Measurements from ENCODE around the gene KREMEN1. TPM values are rescaled to one million over a fixed set of nuclear protein-coding genes. Genes with fewer than 3 reads are reported as not detected.
"Not testable (repeated sequence)": the region's sequence is repeated elsewhere in the genome, so short reads cannot be mapped to it uniquely, and the experiment has no call there.

The KREMEN1 gene
- total RNA-seq, 2 experiments from 2014 or later, result 0.15 TPM; not detected in 1

DNA sequence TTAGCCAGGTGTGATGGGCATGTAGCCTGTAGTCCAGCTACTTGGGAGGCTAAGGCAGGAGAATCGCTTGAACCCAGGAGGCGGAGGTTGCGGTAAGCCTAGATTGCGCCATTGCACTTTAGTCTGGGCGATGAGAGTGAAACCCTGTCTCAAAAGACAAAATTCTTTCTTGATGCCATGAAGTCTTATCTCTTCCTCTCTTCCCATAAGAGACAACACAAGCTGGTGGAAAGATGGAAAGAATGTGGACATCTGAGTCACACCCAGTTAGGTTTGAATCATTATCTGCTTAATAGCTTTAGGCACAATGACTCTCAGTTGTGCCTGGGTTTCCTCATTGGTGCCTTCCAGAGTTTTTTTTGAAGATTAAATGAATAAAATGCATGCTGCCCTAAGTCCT is 35.3 kb downstream of the KREMEN1 start:
- Mint-ChIP-seq H3K27me3 (peaks cover 14% of the 10 kb centered on the region), H3K9me3 (no peaks in the 10 kb centered on the region), H3K36me3 (ENCODE audit: low read depth) (no peaks in the 10 kb centered on the region), H3K4me3 (no peak overlapping the region), H3K27ac (no peak overlapping the region), H3K4me1 (no peaks in the 10 kb centered on the region)
- DNase-seq, result no peak
- POLR2A ChIA-PET, result no interaction called here
- CTCF ChIA-PET, result interaction anchor here (0.6 kb wide), 1 partner anchor 75 kb away, joined by 3 read pairs; no protein-coding TSS in a partner anchor

DNA sequence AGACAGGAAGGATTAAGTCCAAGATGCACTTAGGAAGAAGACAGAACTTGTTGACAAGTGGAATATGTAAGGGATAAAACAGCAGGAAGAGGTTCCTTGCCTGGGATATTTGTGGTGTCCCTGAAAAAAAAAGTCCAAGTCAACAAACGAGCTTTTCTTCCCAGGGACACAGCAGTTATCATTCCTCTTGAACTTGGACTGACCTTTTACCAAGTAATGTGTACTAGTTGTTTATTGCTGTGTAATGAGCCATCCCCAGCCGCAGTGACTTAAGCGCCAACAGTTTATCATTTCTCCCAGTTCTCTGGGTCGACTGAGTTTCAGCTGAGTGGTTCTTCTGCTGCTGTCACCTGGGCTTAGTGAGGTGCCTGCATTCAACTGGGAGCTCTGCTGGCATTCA is 37.0 kb downstream of the KREMEN1 start:
- POLR2A ChIA-PET, result no interaction called here
- CTCF ChIA-PET, result no interaction called here
- no peak for DNase-seq

DNA sequence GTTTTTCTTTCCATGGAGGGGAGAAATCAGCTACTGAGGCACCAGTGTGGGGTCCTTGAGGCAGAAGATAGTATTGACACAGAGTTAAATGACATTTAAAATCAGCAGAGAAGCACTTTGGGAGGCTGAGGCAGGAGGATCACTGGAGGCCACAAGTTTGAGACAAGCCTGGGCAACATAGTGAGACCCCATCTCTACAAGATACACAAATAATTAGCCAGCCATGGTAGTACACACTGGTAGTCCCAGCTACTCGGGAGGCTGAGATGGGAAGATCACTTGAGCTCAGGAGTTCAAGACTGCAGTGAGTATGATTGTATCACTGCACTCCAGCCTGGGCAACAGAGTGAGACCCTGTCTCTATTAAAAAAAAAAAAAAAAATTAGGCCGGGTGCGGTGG is 38.1 kb downstream of the KREMEN1 start:
- H3K4me1 Mint-ChIP-seq, result no peaks in the 10 kb centered on the region
- no peaks in the 10 kb centered on the region for H3K9me3 Mint-ChIP-seq
- no peak overlapping the region for H3K4me3 Mint-ChIP-seq
- ChIA-PET POLR2A (no interaction called here), CTCF (no interaction called here)
- no peaks in the 10 kb centered on the region for H3K36me3 Mint-ChIP-seq (ENCODE audit: low read depth)
- DNase-seq, result no peak
- peaks cover 10% of the 10 kb centered on the region for H3K27me3 Mint-ChIP-seq
- no peak overlapping the region for H3K27ac Mint-ChIP-seq

More for the DNA sequence above, 37.0 kb downstream of the KREMEN1 start:
- Mint-ChIP-seq H3K27ac (no peak overlapping the region), H3K27me3 (peaks cover 12% of the 10 kb centered on the region), H3K9me3 (no peaks in the 10 kb centered on the region), H3K4me3 (no peak overlapping the region), H3K4me1 (no peaks in the 10 kb centered on the region), H3K36me3 (ENCODE audit: low read depth) (no peaks in the 10 kb centered on the region)

DNA sequence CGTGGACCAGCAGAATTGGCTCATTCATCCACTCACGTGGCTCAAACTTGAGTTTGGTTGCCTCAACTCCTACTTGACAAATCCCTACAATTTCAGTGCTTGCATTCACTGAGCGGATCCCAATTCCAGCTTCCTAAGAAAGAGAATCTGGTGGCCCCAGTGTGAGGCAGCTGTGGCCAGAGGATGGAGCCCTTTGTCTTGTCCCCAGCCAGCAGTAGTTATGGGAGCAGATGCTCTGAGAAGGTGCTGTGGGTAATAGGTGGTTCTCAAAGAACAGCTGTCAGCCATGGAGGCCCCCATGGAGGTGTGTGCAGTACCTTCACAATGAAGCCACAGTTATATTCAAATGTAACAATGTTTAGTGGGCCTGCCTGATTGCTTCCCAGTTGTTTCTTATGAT is 39.3 kb downstream of the KREMEN1 start:
- H3K36me3 Mint-ChIP-seq (ENCODE audit: low read depth), result no peaks in the 10 kb centered on the region
- ChIA-PET CTCF (interaction anchor here (0.5 kb wide), 1 partner anchor 115 kb away, joined by 6 read pairs; no protein-coding TSS in a partner anchor), POLR2A (no interaction called here)
- peaks cover 4% of the 10 kb centered on the region for H3K4me1 Mint-ChIP-seq
- no peaks in the 10 kb centered on the region for H3K9me3 Mint-ChIP-seq
- H3K27ac Mint-ChIP-seq, result no peak overlapping the region
- no peak for DNase-seq
- no peak overlapping the region for H3K4me3 Mint-ChIP-seq
- H3K27me3 Mint-ChIP-seq, result peaks cover 10% of the 10 kb centered on the region

DNA sequence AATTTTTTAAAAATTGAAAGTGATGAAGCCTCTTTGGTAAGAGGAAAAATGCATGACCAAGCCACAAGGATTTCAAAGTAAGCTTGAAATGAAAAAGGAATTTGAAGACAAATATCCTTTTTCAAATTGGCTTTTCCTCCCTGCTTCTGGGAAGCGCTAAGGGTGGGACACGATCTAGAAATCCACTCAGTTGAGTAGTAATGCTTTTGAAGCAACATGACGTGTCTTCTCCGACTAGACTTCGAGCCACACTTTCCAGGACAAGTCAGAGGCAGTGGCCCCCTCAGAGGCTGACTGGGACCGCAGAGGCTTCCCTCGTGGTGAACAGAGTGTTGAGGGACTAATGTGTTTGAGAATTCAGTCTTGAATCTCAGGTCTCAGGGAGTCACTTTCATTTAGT is 39.8 kb downstream of the KREMEN1 start:
- CTCF ChIA-PET, result no interaction called here
- POLR2A ChIA-PET, result no interaction called here
- H3K4me3 Mint-ChIP-seq, result no peak overlapping the region

DNA sequence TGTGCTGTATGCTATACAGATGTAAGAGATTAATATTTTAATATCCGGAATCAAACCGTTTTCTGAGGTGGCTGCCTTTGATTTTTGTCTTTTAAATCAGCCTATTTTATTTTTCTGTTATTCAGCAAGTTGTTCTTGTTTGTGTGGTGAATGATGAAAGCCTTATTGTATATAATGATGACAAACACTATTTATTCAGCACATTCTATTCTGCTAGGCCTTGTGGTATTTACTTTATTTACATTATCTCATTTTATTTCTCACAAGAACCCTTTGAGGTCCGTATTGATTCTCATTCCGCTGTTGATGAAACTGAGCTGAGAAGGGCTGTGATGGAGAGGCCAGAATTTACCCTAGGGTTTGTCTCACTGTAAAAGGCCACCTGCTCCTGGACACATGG is 40.5 kb downstream of the KREMEN1 start:
- no peaks in the 10 kb centered on the region for H3K36me3 Mint-ChIP-seq (ENCODE audit: low read depth)
- H3K27me3 Mint-ChIP-seq, result peaks cover 13% of the 10 kb centered on the region
- H3K27ac Mint-ChIP-seq, result no peak overlapping the region
- H3K9me3 Mint-ChIP-seq, result peaks cover 5% of the 10 kb centered on the region
- H3K4me3 Mint-ChIP-seq, result no peak overlapping the region
- POLR2A ChIA-PET, result no interaction called here
- CTCF ChIA-PET, result no interaction called here
- peaks cover 4% of the 10 kb centered on the region for H3K4me1 Mint-ChIP-seq
- DNase-seq, result no peak

More for the DNA sequence above, 39.8 kb downstream of the KREMEN1 start:
- Mint-ChIP-seq H3K27me3 (peaks cover 10% of the 10 kb centered on the region), H3K4me1 (peaks cover 4% of the 10 kb centered on the region), H3K9me3 (no peaks in the 10 kb centered on the region), H3K36me3 (ENCODE audit: low read depth) (no peaks in the 10 kb centered on the region), H3K27ac (no peak overlapping the region)
- no peak for DNase-seq

DNA sequence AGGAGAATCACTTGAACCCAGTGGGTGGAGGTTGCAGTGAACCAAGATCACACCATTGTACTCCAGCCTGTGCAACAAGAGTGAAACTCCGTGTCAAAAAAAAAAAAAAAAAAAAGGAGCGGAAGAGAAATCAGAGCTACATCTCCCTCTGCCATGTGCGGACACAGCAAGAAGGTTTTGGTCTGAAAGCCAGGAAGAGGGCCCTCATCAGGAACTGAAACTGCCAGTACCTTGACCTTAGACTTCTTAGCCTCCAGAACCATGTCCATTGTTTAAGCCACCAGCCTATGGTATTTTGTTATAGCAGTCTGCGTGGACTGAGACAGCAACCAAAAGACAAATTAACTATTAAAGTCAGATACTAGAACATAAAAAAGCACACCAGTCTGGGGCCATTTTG is 41.6 kb downstream of the KREMEN1 start:
- ChIA-PET POLR2A (no interaction called here), CTCF (interaction anchor here (0.6 to 0.8 kb wide), 3 partner anchors 162 to 1679 kb away, joined by 3 to 7 read pairs (median 3); no protein-coding TSS in a partner anchor)
- Mint-ChIP-seq H3K9me3 (peaks cover 5% of the 10 kb centered on the region), H3K4me3 (no peak overlapping the region), H3K36me3 (ENCODE audit: low read depth) (no peaks in the 10 kb centered on the region), H3K27me3 (peaks cover 12% of the 10 kb centered on the region), H3K4me1 (peaks cover 4% of the 10 kb centered on the region), H3K27ac (no peak overlapping the region)
- no peak for DNase-seq

DNA sequence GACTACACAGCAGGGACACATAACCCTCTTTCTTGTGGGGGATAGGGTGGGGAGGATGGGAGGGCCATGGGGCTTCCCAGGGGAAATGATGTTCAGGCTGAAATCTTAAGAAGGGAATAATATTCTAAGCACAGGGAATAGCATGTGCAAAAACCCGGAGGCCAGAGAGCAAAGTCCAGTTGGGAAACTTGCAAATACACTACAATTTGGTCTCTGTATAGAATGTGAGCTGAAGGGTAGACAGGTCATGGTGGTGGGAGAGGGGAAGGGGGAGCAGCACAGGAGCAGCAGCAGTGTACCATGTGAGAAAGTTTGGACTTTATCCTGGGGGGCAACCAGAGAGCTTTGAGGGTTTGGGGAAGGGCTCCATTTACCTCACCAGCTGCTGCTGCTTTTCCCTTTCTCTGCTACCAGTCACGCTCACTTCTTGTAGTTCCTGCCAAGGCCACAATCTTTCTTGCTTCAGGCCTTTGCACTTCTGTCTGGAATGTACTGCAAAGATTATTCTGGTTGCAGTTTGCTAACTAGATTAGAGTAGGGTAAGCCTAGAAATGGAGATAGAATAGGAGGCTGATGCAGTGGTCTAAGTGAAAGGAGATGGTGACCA is 43.0 kb downstream of the KREMEN1 start:
- no peak for DNase-seq
- peaks cover 7% of the 10 kb centered on the region for H3K9me3 Mint-ChIP-seq
- ChIA-PET POLR2A (no interaction called here), CTCF (no interaction called here)
- peaks cover 2% of the 10 kb centered on the region for H3K36me3 Mint-ChIP-seq (ENCODE audit: low read depth)
- peaks cover 4% of the 10 kb centered on the region for H3K4me1 Mint-ChIP-seq
- H3K27me3 Mint-ChIP-seq, result peaks cover 9% of the 10 kb centered on the region
- H3K27ac Mint-ChIP-seq, result no peak overlapping the region
- no peak overlapping the region for H3K4me3 Mint-ChIP-seq

DNA sequence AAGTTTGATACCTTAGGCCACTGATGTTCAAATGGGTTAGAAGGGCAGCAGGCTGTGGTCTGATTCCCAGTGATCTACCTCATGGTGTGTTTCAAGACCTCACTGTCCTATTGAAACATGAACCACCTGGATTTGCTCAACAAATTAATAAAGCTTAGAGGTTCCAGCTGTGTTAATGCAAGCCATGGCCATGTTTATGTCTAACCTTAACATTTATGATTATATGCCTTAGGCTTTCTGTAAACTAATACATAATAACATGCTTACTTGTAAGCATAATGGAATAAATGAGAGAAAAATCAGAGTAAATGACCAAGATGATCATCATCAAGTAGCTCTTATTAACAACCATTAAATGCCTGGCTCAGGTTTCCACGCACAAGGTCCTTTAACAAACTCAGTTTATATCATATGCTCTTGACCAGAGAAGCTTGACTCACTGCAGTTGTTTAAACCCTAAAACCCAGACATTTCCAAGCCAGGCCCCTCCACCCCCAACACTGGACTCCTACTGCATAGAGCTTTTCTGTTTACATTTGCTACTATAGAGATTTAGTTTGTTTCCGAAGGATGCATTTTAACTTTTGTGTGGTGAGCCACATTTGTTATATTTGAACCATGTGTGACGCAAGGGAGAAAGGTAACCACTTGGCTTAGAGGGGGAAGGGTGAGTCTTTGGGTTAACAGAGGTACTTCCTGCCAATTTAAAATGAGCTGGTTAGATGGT is 43.7 kb downstream of the KREMEN1 start:
- DNase-seq, result peak; percentile 6
- Mint-ChIP-seq H3K27me3 (peaks cover 8% of the 10 kb centered on the region), H3K4me1 (peaks cover 7% of the 10 kb centered on the region), H3K36me3 (ENCODE audit: low read depth) (peaks cover 2% of the 10 kb centered on the region), H3K4me3 (no peak overlapping the region), H3K27ac (no peak overlapping the region), H3K9me3 (peaks cover 7% of the 10 kb centered on the region)
- ChIA-PET CTCF (interaction anchor here (0.6 to 1.6 kb wide), 2 partner anchors 74 to 108 kb away, joined by 3 read pairs; no protein-coding TSS in a partner anchor), POLR2A (no interaction called here)

DNA sequence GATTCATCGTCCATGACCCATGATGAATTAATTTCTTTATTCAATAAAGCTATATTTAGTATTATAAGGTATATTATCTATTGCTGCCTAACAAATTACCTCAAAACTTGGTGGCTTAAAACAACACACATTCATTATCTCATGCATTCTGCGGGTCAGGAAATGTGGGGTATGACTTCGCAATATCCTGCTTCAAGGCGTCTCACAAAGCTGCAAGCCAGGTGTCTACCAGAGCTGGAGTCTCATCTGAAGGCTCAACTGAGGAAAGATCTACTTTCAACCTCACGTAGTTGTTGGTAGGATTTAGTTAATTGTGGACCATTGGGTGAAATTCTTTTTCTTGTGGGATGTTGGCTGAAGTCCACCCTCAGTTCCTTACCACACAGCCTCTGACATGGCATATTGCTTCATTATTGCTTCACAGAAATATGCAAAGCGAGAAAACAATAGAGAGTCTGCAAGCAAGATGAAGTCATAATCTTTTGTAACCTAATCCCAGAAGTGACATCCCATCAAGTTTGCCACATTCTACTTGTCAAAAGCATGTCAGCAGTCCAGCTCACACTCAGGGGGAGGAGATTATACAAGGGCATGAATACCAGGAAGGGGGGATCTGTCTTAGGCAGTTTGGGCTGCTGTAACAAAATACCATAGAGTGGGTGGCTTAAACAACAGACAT is 45.1 kb downstream of the KREMEN1 start:
- ChIA-PET CTCF (interaction anchor here (1.6 kb wide), 1 partner anchor 106 kb away, joined by 3 read pairs; no protein-coding TSS in a partner anchor), POLR2A (no interaction called here)
- Mint-ChIP-seq H3K9me3 (peaks cover 7% of the 10 kb centered on the region), H3K4me3 (no peak overlapping the region), H3K4me1 (peaks cover 12% of the 10 kb centered on the region), H3K27ac (no peak overlapping the region), H3K27me3 (peaks cover 14% of the 10 kb centered on the region), H3K36me3 (ENCODE audit: low read depth) (peaks cover 2% of the 10 kb centered on the region)
- no peak for DNase-seq

DNA sequence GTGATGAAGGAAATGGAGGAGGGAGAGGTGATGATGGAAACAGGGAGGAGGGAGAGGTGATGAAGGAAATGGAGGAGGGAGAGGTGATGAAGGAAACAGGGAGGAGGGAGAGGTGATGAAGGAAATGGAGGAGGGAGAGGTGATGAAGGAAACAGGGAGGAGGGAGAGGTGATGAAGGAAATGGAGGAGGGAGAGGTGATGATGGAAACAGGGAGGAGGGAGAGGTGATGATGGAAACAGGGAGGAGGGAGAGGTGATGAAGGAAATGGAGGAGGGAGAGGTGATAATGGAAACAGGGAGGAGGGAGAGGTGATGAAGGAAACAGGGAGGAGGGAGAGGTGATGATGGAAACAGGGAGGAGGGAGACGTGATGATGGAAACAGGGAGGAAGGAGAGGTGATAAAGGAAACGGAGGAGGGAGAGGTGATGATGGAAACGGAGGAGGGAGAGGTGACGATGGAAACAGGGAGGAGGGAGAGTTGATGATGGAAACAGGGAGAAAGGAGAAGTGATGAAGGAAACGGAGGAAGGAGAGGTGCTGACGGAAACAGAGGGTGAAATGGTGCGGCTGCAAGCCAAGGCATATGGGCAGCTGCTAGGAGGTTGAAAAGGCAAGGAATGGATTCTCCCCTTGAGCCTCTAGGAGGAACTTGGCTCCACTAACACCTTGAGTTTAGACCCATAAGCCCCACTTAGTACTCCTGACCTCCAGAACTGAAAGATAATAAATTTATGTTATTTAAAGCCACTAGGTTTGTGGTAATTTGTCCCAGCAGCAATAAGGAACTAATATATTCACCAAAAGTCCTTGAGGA is 47.5 kb downstream of the KREMEN1 start:
- DNase-seq; CTCF ChIA-PET; POLR2A ChIA-PET; H3K9me3 Mint-ChIP-seq; H3K36me3 Mint-ChIP-seq (ENCODE audit: low read depth); H3K4me3 Mint-ChIP-seq; H3K27ac Mint-ChIP-seq: not testable (repeated sequence)
- H3K27me3 Mint-ChIP-seq, result peaks cover 17% of the 10 kb centered on the region
- peaks cover 12% of the 10 kb centered on the region for H3K4me1 Mint-ChIP-seq

DNA sequence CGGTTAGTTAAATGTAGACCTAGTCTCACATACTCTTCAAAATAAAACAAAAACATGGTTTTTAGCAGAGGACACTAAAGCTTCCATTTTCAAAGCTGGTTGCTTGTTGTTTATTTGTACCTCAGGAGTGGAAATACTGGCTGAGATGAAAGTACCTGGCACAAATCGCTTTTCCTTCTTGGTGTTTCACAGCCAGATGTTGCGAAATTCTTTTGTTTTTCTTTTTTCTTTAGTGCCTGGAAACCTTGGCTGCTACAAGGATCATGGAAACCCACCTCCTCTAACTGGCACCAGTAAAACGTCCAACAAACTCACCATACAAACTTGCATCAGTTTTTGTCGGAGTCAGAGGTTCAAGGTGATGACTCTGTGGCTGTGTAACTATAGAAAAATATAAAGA is 48.3 kb downstream of the KREMEN1 start:
- ChIA-PET CTCF (no interaction called here), POLR2A (no interaction called here)
- peaks cover 2% of the 10 kb centered on the region for H3K36me3 Mint-ChIP-seq (ENCODE audit: low read depth)
- peaks cover 17% of the 10 kb centered on the region for H3K27me3 Mint-ChIP-seq
- peaks cover 7% of the 10 kb centered on the region for H3K9me3 Mint-ChIP-seq
- H3K4me1 Mint-ChIP-seq, result peaks cover 12% of the 10 kb centered on the region
- no peak overlapping the region for H3K4me3 Mint-ChIP-seq
- H3K27ac Mint-ChIP-seq, result no peak overlapping the region
- no peak for DNase-seq

DNA sequence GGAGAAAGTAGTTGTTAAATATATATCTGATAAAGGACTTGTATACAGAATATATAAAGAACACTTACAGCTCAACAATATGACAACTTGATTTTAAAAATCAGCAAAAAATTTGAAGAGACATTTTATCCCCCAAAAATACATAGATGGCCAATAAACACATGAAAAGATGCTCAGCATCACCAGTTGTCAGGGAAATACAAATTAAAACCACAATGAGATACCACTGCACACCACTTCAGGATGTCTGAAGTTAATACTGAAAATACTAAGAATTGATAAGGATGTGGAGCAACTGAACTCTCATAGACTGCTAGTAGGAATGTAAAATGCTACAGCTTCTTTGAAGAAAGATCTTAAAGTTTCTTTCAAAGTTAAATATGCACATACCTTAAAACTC is 49.2 kb downstream of the KREMEN1 start:
- Mint-ChIP-seq H3K9me3 (peaks cover 7% of the 10 kb centered on the region), H3K36me3 (ENCODE audit: low read depth) (peaks cover 2% of the 10 kb centered on the region), H3K4me3 (no peak overlapping the region), H3K27me3 (peaks cover 17% of the 10 kb centered on the region), H3K4me1 (peaks cover 9% of the 10 kb centered on the region), H3K27ac (no peak overlapping the region)
- CTCF ChIA-PET, result no interaction called here
- POLR2A ChIA-PET, result no interaction called here
- no peak for DNase-seq

Data from activated CD4-positive, alpha-beta T cell treated with anti-CD3 and anti-CD28 coated beads, Interleukin-2, amount 10 ng/mL, durations not matched to agents 7 days and 5 days (primary cell).